ENCODE results near the gene UGT1A9. TPM values are rescaled to one million over a fixed set of nuclear protein-coding genes. Genes with fewer than 3 reads are reported as not detected.
"Not testable (repeated sequence)": the region's sequence is repeated elsewhere in the genome, so short reads cannot be mapped to it uniquely, and the experiment has no call there.

Gene UGT1A9
- total and polyA plus RNA-seq, 12 donors, result not detected

- no peaks in the 10 kb centered on the region for H3K4me1 ChIP-seq
- intact Hi-C loops (cut with DNase I), result no loop called here
- peaks cover 0 to 10% (median 0%) of the 10 kb centered on the region in 11 donors for H3K9me3 ChIP-seq
- TF ChIP-seq CTCF (IDR thresholded peaks at IDR 0.05), result no peak
- DNase-seq, result no peak
- peaks cover 0 to 5% (median 0%) of the 10 kb centered on the region in 7 donors for H3K27me3 ChIP-seq
- no peaks in the 10 kb centered on the region for H3K36me3 ChIP-seq
- no peak for ATAC-seq
- no peak overlapping the region for H3K4me3 ChIP-seq
- no peak overlapping the region for H3K27ac ChIP-seq
- WGBS, 2 donors, result 91 to 92% methylated on average over 6 of the region's 6 CpGs
Measured at GRCh38 chr2:233747283-233747544, 75.5 kb downstream of the UGT1A9 start.

GRCh38 chr2:233750689-233751088, 79.0 kb downstream of the UGT1A9 start:
- H3K36me3 ChIP-seq; ATAC-seq; H3K27ac ChIP-seq; H3K4me1 ChIP-seq; H3K9me3 ChIP-seq; H3K4me3 ChIP-seq; DNase-seq; intact Hi-C loops (cut with DNase I); H3K27me3 ChIP-seq: not testable (repeated sequence)
- WGBS, 2 donors, result 62 to 68% methylated on average over 2 of the region's 2 CpGs

- H3K27me3 ChIP-seq; intact Hi-C loops (cut with DNase I); H3K4me1 ChIP-seq; H3K4me3 ChIP-seq; ATAC-seq; H3K36me3 ChIP-seq; DNase-seq; H3K9me3 ChIP-seq; H3K27ac ChIP-seq: not testable (repeated sequence)
- WGBS, 2 donors, result 64 to 73% methylated on average over 2 of the region's 2 CpGs
Measured at GRCh38 chr2:233751212-233752009, 79.7 kb downstream of the UGT1A9 start.

GRCh38 chr2:233754872-233755611, 83.3 kb downstream of the UGT1A9 start:
- no peak for ATAC-seq
- H3K4me3 ChIP-seq, result no peak overlapping the region
- TF ChIP-seq CTCF (IDR thresholded peaks at IDR 0.05), result no peak
- DNase-seq, result no peak
- H3K9me3 ChIP-seq, result peaks cover 0 to 10% (median 0%) of the 10 kb centered on the region in 11 donors
- H3K4me1 ChIP-seq, result no peaks in the 10 kb centered on the region
- H3K36me3 ChIP-seq, result no peaks in the 10 kb centered on the region
- no peak overlapping the region for H3K27ac ChIP-seq
- intact Hi-C loops (cut with DNase I), result no loop called here
- WGBS, 2 donors, result 85 to 87% methylated on average over 42 to 43 of the region's 44 CpGs
- H3K27me3 ChIP-seq, result peaks cover 0 to 6% (median 0%) of the 10 kb centered on the region in 7 donors

GRCh38 chr2:233756429-233757081, 84.9 kb downstream of the UGT1A9 start:
- intact Hi-C loops (cut with DNase I), result no loop called here
- TF ChIP-seq CTCF (IDR thresholded peaks at IDR 0.05), result no peak
- WGBS, 2 donors, result 81 to 86% methylated on average over 7 of the region's 7 CpGs
- Histone ChIP-seq H3K36me3 (no peaks in the 10 kb centered on the region), H3K27me3 (peaks cover 0 to 6% (median 0%) of the 10 kb centered on the region in 7 donors), H3K9me3 (no peaks in the 10 kb centered on the region), H3K4me1 (no peaks in the 10 kb centered on the region), H3K4me3 (no peak overlapping the region), H3K27ac (no peak overlapping the region)
- DNase-seq (no peak), ATAC-seq (no peak)

All from heart right ventricle (tissue), 16 donors.